Measurements from ENCODE around the gene YTHDF2.

Gene YTHDF2

GRCh38 chr1:28801461-28801860 is 64.7 kb downstream of the YTHDF2 start:
- no peak for DNase-seq (ENCODE audit: low read depth)

GRCh38 chr1:28803051-28803450 is 66.3 kb downstream of the YTHDF2 start:
- no peak for DNase-seq (ENCODE audit: low read depth)

GRCh38 chr1:28803662-28804061 is 66.9 kb downstream of the YTHDF2 start:
- DNase-seq (ENCODE audit: low read depth), result no peak

- no peak for DNase-seq (ENCODE audit: low read depth)
Measured at GRCh38 chr1:28804071-28804470, 67.3 kb downstream of the YTHDF2 start.

- DNase-seq (ENCODE audit: low read depth), result no peak
Measured at GRCh38 chr1:28807046-28807445, 70.3 kb downstream of the YTHDF2 start.

GRCh38 chr1:28807986-28808385 is 71.2 kb downstream of the YTHDF2 start:
- no peak for DNase-seq (ENCODE audit: low read depth)

GRCh38 chr1:28811369-28811765 is 74.6 kb downstream of the YTHDF2 start:
- no peak for DNase-seq (ENCODE audit: low read depth)

GRCh38 chr1:28811766-28812668 is 75.3 kb downstream of the YTHDF2 start, which contains the start of gene OPRD1:
TSS of gene OPRD1 (plus strand) at chr1:28812170. CDS start at chr1:28812384, 214 bp downstream.
- DNase-seq (ENCODE audit: low read depth), result no peak

- no peak for DNase-seq (ENCODE audit: low read depth)
Measured at GRCh38 chr1:28812669-28813468, 76.1 kb downstream of the YTHDF2 start.

GRCh38 chr1:28813931-28814465 is 77.3 kb downstream of the YTHDF2 start:
- DNase-seq (ENCODE audit: low read depth), result no peak

GRCh38 chr1:28815533-28816185 is 78.9 kb downstream of the YTHDF2 start:
- DNase-seq (ENCODE audit: low read depth), result no peak

- no peak for DNase-seq (ENCODE audit: low read depth)
Measured at GRCh38 chr1:28817133-28817532, 80.4 kb downstream of the YTHDF2 start.

GRCh38 chr1:28819020-28819419 is 82.3 kb downstream of the YTHDF2 start:
- DNase-seq (ENCODE audit: low read depth), result no peak

All from stimulated activated CD8-positive, alpha-beta memory T cell treated with anti-CD3 and anti-CD28 coated beads, Interleukin-12 subunit alpha, Interleukin-12 subunit beta, amount 100 ng/mL, for 4 hours (primary cell).